ENCODE measurements around the gene STAM.

The STAM gene

GRCh38 chr10:17671307-17671706 lies 27.4 kb downstream of the STAM start:
- Histone ChIP-seq H3K56ac (ENCODE audit: low read length) (no peak overlapping the region), H3K4me1 (ENCODE audit: control insufficient read depth, low read depth, low read length) (peaks cover 8% of the 10 kb centered on the region), H3K79me2 (ENCODE audit: control insufficient read depth, insufficient read depth, low read length) (peaks cover 8% of the 10 kb centered on the region)

GRCh38 chr10:17673471-17674061 lies 29.6 kb downstream of the STAM start:
- H2AK5ac ChIP-seq (ENCODE audit: low read length): no peak overlapping the region
- H3K79me1 ChIP-seq (ENCODE audit: low read length): peaks cover 7% of the 10 kb centered on the region
- H3K9ac ChIP-seq (ENCODE audit: low read length): no peak overlapping the region
- no peak overlapping the region for H4K8ac ChIP-seq (ENCODE audit: low read depth, low read length)
- no peak overlapping the region for H3K18ac ChIP-seq (ENCODE audit: low read length)
- peaks cover 8% of the 10 kb centered on the region for H3K4me1 ChIP-seq (ENCODE audit: control insufficient read depth, low read depth, low read length)
- no CpG with 5 or more reads among the region's 5 CpGs for WGBS (ENCODE audit: extremely low coverage, insufficient coverage, low lambda C conversion rate)
- H2BK120ac ChIP-seq (ENCODE audit: low read depth, low read length): no peak overlapping the region
- no peak overlapping the region for H3K23ac ChIP-seq (ENCODE audit: low read length)
- no peak overlapping the region for H3K4ac ChIP-seq (ENCODE audit: low read depth, low read length)
- H3K56ac ChIP-seq (ENCODE audit: low read length): no peak overlapping the region
- H4K5ac ChIP-seq (ENCODE audit: low read length): no peak overlapping the region
- H2BK15ac ChIP-seq (replicated peaks; ENCODE audit: low read depth): no peak overlapping the region
- peak overlapping the region; percentile 3 for H3K27ac ChIP-seq (ENCODE audit: low read depth, low read length)
- no peaks in the 10 kb centered on the region for H3K27me3 ChIP-seq (ENCODE audit: insufficient read depth, low read length, poor library complexity)
- H2BK5ac ChIP-seq (ENCODE audit: low read length): no peak overlapping the region
- no peaks in the 10 kb centered on the region for H3K36me3 ChIP-seq (ENCODE audit: control insufficient read depth, insufficient read depth, low read length)
- H3K4me3 ChIP-seq (ENCODE audit: low read length): no peak overlapping the region
- H3K4me2 ChIP-seq (ENCODE audit: low read length): no peak overlapping the region
- H3K79me2 ChIP-seq (ENCODE audit: control insufficient read depth, insufficient read depth, low read length): peaks cover 11% of the 10 kb centered on the region
- DNase-seq: peak; percentile 98

More at GRCh38 chr10:17671307-17671706, 27.4 kb downstream of the STAM start:
- no peak overlapping the region for H4K5ac ChIP-seq (ENCODE audit: low read length)
- no peak overlapping the region for H2BK5ac ChIP-seq (ENCODE audit: low read length)
- no peak overlapping the region for H3K23ac ChIP-seq (ENCODE audit: low read length)
- peak; percentile 44 for DNase-seq
- no peak overlapping the region for H3K9ac ChIP-seq (ENCODE audit: low read length)
- H2BK15ac ChIP-seq (replicated peaks; ENCODE audit: low read depth): no peak overlapping the region
- no peaks in the 10 kb centered on the region for H3K27me3 ChIP-seq (ENCODE audit: insufficient read depth, low read length, poor library complexity)
- no peak overlapping the region for H2AK5ac ChIP-seq (ENCODE audit: low read length)
- peak overlapping the region; percentile 28 for H2BK120ac ChIP-seq (ENCODE audit: low read depth, low read length)
- WGBS (ENCODE audit: extremely low coverage, insufficient coverage, low lambda C conversion rate): no CpG with 5 or more reads among the region's 3 CpGs
- H3K36me3 ChIP-seq (ENCODE audit: control insufficient read depth, insufficient read depth, low read length): no peaks in the 10 kb centered on the region
- H3K79me1 ChIP-seq (ENCODE audit: low read length): peaks cover 5% of the 10 kb centered on the region
- no peak overlapping the region for H3K4me3 ChIP-seq (ENCODE audit: low read length)
- no peak overlapping the region for H3K4me2 ChIP-seq (ENCODE audit: low read length)
- no peak overlapping the region for H3K4ac ChIP-seq (ENCODE audit: low read depth, low read length)
- no peak overlapping the region for H4K8ac ChIP-seq (ENCODE audit: low read depth, low read length)
- H3K27ac ChIP-seq (ENCODE audit: low read depth, low read length): no peak overlapping the region
- H3K18ac ChIP-seq (ENCODE audit: low read length): no peak overlapping the region

GRCh38 chr10:17674566-17674965 lies 30.6 kb downstream of the STAM start:
- Histone ChIP-seq H4K5ac (ENCODE audit: low read length) (no peak overlapping the region), H3K27ac (ENCODE audit: low read depth, low read length) (no peak overlapping the region)
- no peak for DNase-seq

GRCh38 chr10:17675638-17676037 lies 31.7 kb downstream of the STAM start:
- Histone ChIP-seq H2AK5ac (ENCODE audit: low read length) (no peak overlapping the region), H3K36me3 (ENCODE audit: control insufficient read depth, insufficient read depth, low read length) (no peaks in the 10 kb centered on the region), H3K79me2 (ENCODE audit: control insufficient read depth, insufficient read depth, low read length) (peaks cover 17% of the 10 kb centered on the region), H3K23ac (ENCODE audit: low read length) (no peak overlapping the region), H4K8ac (ENCODE audit: low read depth, low read length) (no peak overlapping the region), H2BK120ac (ENCODE audit: low read depth, low read length) (no peak overlapping the region), H2BK15ac (replicated peaks; ENCODE audit: low read depth) (no peak overlapping the region), H4K5ac (ENCODE audit: low read length) (no peak overlapping the region), H3K4ac (ENCODE audit: low read depth, low read length) (no peak overlapping the region), H3K18ac (ENCODE audit: low read length) (no peak overlapping the region), H3K27me3 (ENCODE audit: insufficient read depth, low read length, poor library complexity) (no peaks in the 10 kb centered on the region), H3K79me1 (ENCODE audit: low read length) (peaks cover 10% of the 10 kb centered on the region), H3K56ac (ENCODE audit: low read length) (no peak overlapping the region), H3K4me3 (ENCODE audit: low read length) (no peak overlapping the region), H3K9ac (ENCODE audit: low read length) (no peak overlapping the region), H2BK5ac (ENCODE audit: low read length) (no peak overlapping the region), H3K4me2 (ENCODE audit: low read length) (no peak overlapping the region), H3K4me1 (ENCODE audit: control insufficient read depth, low read depth, low read length) (peaks cover 8% of the 10 kb centered on the region), H3K27ac (ENCODE audit: low read depth, low read length) (no peak overlapping the region)
- WGBS (ENCODE audit: extremely low coverage, insufficient coverage, low lambda C conversion rate): no CpG with 5 or more reads among the region's 4 CpGs
- DNase-seq: no peak

More at GRCh38 chr10:17674566-17674965, 30.6 kb downstream of the STAM start:
- H2BK120ac ChIP-seq (ENCODE audit: low read depth, low read length): peak overlapping the region; percentile 54
- no peak overlapping the region for H3K4me2 ChIP-seq (ENCODE audit: low read length)
- no peak overlapping the region for H3K23ac ChIP-seq (ENCODE audit: low read length)
- no peak overlapping the region for H3K4ac ChIP-seq (ENCODE audit: low read depth, low read length)
- peaks cover 13% of the 10 kb centered on the region for H3K79me2 ChIP-seq (ENCODE audit: control insufficient read depth, insufficient read depth, low read length)
- H3K79me1 ChIP-seq (ENCODE audit: low read length): peaks cover 8% of the 10 kb centered on the region
- H4K8ac ChIP-seq (ENCODE audit: low read depth, low read length): no peak overlapping the region
- H3K36me3 ChIP-seq (ENCODE audit: control insufficient read depth, insufficient read depth, low read length): no peaks in the 10 kb centered on the region
- no peaks in the 10 kb centered on the region for H3K27me3 ChIP-seq (ENCODE audit: insufficient read depth, low read length, poor library complexity)
- no peak overlapping the region for H2BK15ac ChIP-seq (replicated peaks; ENCODE audit: low read depth)
- H2AK5ac ChIP-seq (ENCODE audit: low read length): no peak overlapping the region
- no peak overlapping the region for H3K56ac ChIP-seq (ENCODE audit: low read length)
- peaks cover 8% of the 10 kb centered on the region for H3K4me1 ChIP-seq (ENCODE audit: control insufficient read depth, low read depth, low read length)
- H3K4me3 ChIP-seq (ENCODE audit: low read length): no peak overlapping the region
- H3K9ac ChIP-seq (ENCODE audit: low read length): no peak overlapping the region
- peak overlapping the region; percentile 21 for H3K18ac ChIP-seq (ENCODE audit: low read length)
- no peak overlapping the region for H2BK5ac ChIP-seq (ENCODE audit: low read length)

GRCh38 chr10:17676919-17677318 lies 33.0 kb downstream of the STAM start:
- no peak overlapping the region for H3K4me2 ChIP-seq (ENCODE audit: low read length)
- H3K18ac ChIP-seq (ENCODE audit: low read length): no peak overlapping the region
- H2BK5ac ChIP-seq (ENCODE audit: low read length): no peak overlapping the region
- H3K4me1 ChIP-seq (ENCODE audit: control insufficient read depth, low read depth, low read length): peaks cover 8% of the 10 kb centered on the region
- H3K4ac ChIP-seq (ENCODE audit: low read depth, low read length): no peak overlapping the region
- no peak overlapping the region for H3K4me3 ChIP-seq (ENCODE audit: low read length)
- no peak overlapping the region for H4K8ac ChIP-seq (ENCODE audit: low read depth, low read length)
- no peak overlapping the region for H3K27ac ChIP-seq (ENCODE audit: low read depth, low read length)
- peaks cover 15% of the 10 kb centered on the region for H3K79me1 ChIP-seq (ENCODE audit: low read length)
- no peak overlapping the region for H2BK120ac ChIP-seq (ENCODE audit: low read depth, low read length)
- no peak overlapping the region for H4K5ac ChIP-seq (ENCODE audit: low read length)
- H2AK5ac ChIP-seq (ENCODE audit: low read length): no peak overlapping the region
- H3K23ac ChIP-seq (ENCODE audit: low read length): no peak overlapping the region
- no peak overlapping the region for H2BK15ac ChIP-seq (replicated peaks; ENCODE audit: low read depth)
- H3K36me3 ChIP-seq (ENCODE audit: control insufficient read depth, insufficient read depth, low read length): no peaks in the 10 kb centered on the region
- H3K56ac ChIP-seq (ENCODE audit: low read length): no peak overlapping the region
- no peak for DNase-seq
- WGBS (ENCODE audit: extremely low coverage, insufficient coverage, low lambda C conversion rate): no CpG with 5 or more reads among the region's 1 CpG
- H3K27me3 ChIP-seq (ENCODE audit: insufficient read depth, low read length, poor library complexity): no peaks in the 10 kb centered on the region
- H3K79me2 ChIP-seq (ENCODE audit: control insufficient read depth, insufficient read depth, low read length): peaks cover 20% of the 10 kb centered on the region
- H3K9ac ChIP-seq (ENCODE audit: low read length): no peak overlapping the region

Data from mesendoderm (in vitro differentiated cells).